HCT116 (cell line): ENCODE measurements around the gene MTHFSD. TPM values are rescaled to one million over a fixed set of nuclear protein-coding genes. Genes with fewer than 3 reads are reported as not detected.

Source experiments
- ATAC-seq: fragments of 200-7000 bp; cut with Tn5 transposase; 2 replicates; pipeline ENCODE4 v1.9.1; 2020; ENCODE audit warnings: mild to moderate bottlenecking, moderate library complexity
- BruUV-seq: library from RNA; stranded (reverse); fragments of 400-500 nt; replicated peaks from 2 replicates; lab custom pipeline; 2021; lab: Mats Ljungman, UMichigan
- CTCF ChIA-PET: fragments of 300-600 bp; sonication (Branson Sonifier 250); formaldehyde crosslinking; loops from one replicate; lab custom pipeline; 2021; ENCODE audit warnings: antibody characterized with exemption; lab: Charles Lee
- POLR2A ChIA-PET: fragments of 300-600, 350-600 bp; sonication (Branson Sonifier 250); formaldehyde crosslinking; loops from one replicate; lab custom pipeline; 2021; ENCODE audit warnings: antibody characterized with exemption; lab: Charles Lee
- RAD21 ChIA-PET, 2 experiments: fragments of 300-600 bp; sonication (Branson Sonifier 250); formaldehyde crosslinking; loops; one replicate each; lab custom pipeline; 2023; ENCODE audit warnings: low total read pairs in 2 of 2; ENCODE audit not compliant: uncharacterized antibody in 2 of 2, unreplicated experiment in 2 of 2, low non-redundant PET in 1 of 2; lab: Charles Lee
- DNase-seq: peaks from one replicate; pipeline ENCODE4 v3.0.0-alpha.2; 2010; ENCODE audit warnings: low read depth, low spot score
- H2AFZ ChIP-seq: fragments of 200-600 bp; shearing (Covaris generic), sonication (generic); 2 replicates; pipeline ENCODE4 v1.6.1; 2017; ENCODE audit warnings: low read depth, mixed run types, mixed read lengths, antibody characterized with exemption, low read length; ENCODE audit not compliant: poor library complexity, severe bottlenecking
- H3K27ac ChIP-seq: 2 replicates; pipeline ENCODE4 v1.5.1; 2012; ENCODE audit warnings: low read depth, low read length
- H3K27me3 ChIP-seq: fragments of 200-600 bp; sonication (generic); 2 replicates; pipeline ENCODE4 v1.6.1; 2016; ENCODE audit warnings: mixed run types, low read length, mixed read lengths; ENCODE audit not compliant: insufficient read depth
- H3K36me3 ChIP-seq, 2 experiments: fragments of 200-500 bp in 1 of 2; fragments of 200-600 bp in 1 of 2; sonication (Bioruptor generic) in 1 of 2; sonication (generic) in 1 of 2; 2 replicates each; pipeline versions ENCODE4 v1.5.1 to v1.6.1; 2014 to 2016; ENCODE audit warnings: low read length in 2 of 2, inconsistent platforms in 1 of 2, mixed read lengths in 1 of 2, mixed run types in 1 of 2; ENCODE audit not compliant: insufficient read depth in 2 of 2, control insufficient read depth in 1 of 2
- H3K4me1 ChIP-seq, 2 experiments: fragments of 200-600 bp in 1 of 2; sonication (generic) in 1 of 2; 2 replicates each; pipeline versions ENCODE4 v1.5.1 to v1.6.1; 2012 to 2017; ENCODE audit warnings: low read length in 2 of 2, inconsistent platforms in 1 of 2, mild to moderate bottlenecking in 1 of 2, mixed read lengths in 1 of 2, mixed run types in 1 of 2, moderate library complexity in 1 of 2; ENCODE audit not compliant: insufficient read depth in 2 of 2, control insufficient read depth in 1 of 2
- H3K4me2 ChIP-seq: fragments of 200-600 bp; sonication (generic); 2 replicates; pipeline ENCODE4 v1.6.1; 2017; ENCODE audit warnings: mixed run types, low read length, mixed read lengths
- H3K4me3 ChIP-seq, 2 experiments: fragments of 200-600 bp in 1 of 2; sonication (generic) in 1 of 2; replicated peaks in 1 of 2; 2 replicates each; pipeline ENCODE4 v1.5.1; 2011 to 2016; ENCODE audit warnings: low read length in 2 of 2, control low read depth in 1 of 2, low read depth in 1 of 2, mild to moderate bottlenecking in 1 of 2, mixed read lengths in 1 of 2, mixed run types in 1 of 2
- H3K79me2 ChIP-seq: fragments of 200-600 bp; sonication (generic); 2 replicates; pipeline ENCODE4 v1.6.1; 2017; ENCODE audit warnings: mild to moderate bottlenecking, mixed run types, low read length, moderate library complexity, mixed read lengths; ENCODE audit not compliant: insufficient read depth
- H3K9ac ChIP-seq: fragments of 200-600 bp; sonication (generic); 2 replicates; pipeline ENCODE4 v1.6.1; 2016; ENCODE audit warnings: low read length, mixed read lengths
- H3K9me2 ChIP-seq: fragments of 200-600 bp; sonication (generic), shearing (Covaris generic); 2 replicates; pipeline ENCODE4 v1.6.1; 2017; ENCODE audit warnings: mixed run types, mild to moderate bottlenecking, moderate library complexity; ENCODE audit not compliant: insufficient read depth
- H3K9me3 ChIP-seq, 2 experiments: fragments of 200-500 bp in 1 of 2; fragments of 200-600 bp in 1 of 2; sonication (Bioruptor generic) in 1 of 2; sonication (generic) in 1 of 2; 2 replicates each; pipeline ENCODE4 v1.6.1; 2014 to 2017; ENCODE audit warnings: low read length in 2 of 2, mixed read lengths in 2 of 2, inconsistent platforms in 1 of 2, low read depth in 1 of 2, mild to moderate bottlenecking in 1 of 2, mixed run types in 1 of 2, moderate library complexity in 1 of 2; ENCODE audit not compliant: control insufficient read depth in 1 of 2, insufficient read depth in 1 of 2
- H4K20me1 ChIP-seq: fragments of 200-600 bp; sonication (generic), shearing (Covaris generic); 2 replicates; pipeline ENCODE4 v1.6.1; 2017; ENCODE audit warnings: mixed run types, mild to moderate bottlenecking, moderate library complexity; ENCODE audit not compliant: insufficient read depth
- CEBPB ChIP-seq: IDR thresholded peaks from 2 replicates; pipeline ENCODE4 v1.6.1; 2012; ENCODE audit warnings: low read depth
- CTCF ChIP-seq, 3 experiments: fragments of 200-600 bp in 1 of 3; sonication (generic) in 1 of 3; IDR thresholded peaks in 2 of 3; conservative IDR thresholded peaks in 1 of 3; 2 replicates each; pipeline ENCODE4 v1.5.1; 2012 to 2017; ENCODE audit warnings: low read depth in 2 of 3, low read length in 2 of 3, antibody characterized with exemption in 1 of 3, borderline replicate concordance in 1 of 3, control low read depth in 1 of 3, mild to moderate bottlenecking in 1 of 3, mixed read lengths in 1 of 3, mixed run types in 1 of 3, moderate library complexity in 1 of 3; ENCODE audit not compliant: insufficient read depth in 1 of 3
- ELF1 ChIP-seq: IDR thresholded peaks from 2 replicates; pipeline ENCODE4 v1.6.1; 2012; ENCODE audit warnings: low read depth, borderline replicate concordance
- EZH2 ChIP-seq: fragments of 200-600 bp; sonication (generic); IDR thresholded peaks from 2 replicates; pipeline ENCODE4 v1.6.1; 2017; ENCODE audit warnings: antibody characterized with exemption, mixed run types
- EZH2phosphoT487 ChIP-seq: fragments of 200-600 bp; IDR thresholded peaks from 2 replicates; pipeline ENCODE4 v1.6.1; 2018; ENCODE audit warnings: antibody characterized with exemption, borderline replicate concordance
- MAX ChIP-seq: IDR thresholded peaks from 2 replicates; pipeline ENCODE4 v1.6.1; 2012
- POLR2A ChIP-seq: IDR thresholded peaks from 2 replicates; pipeline ENCODE4 v1.7.0; 2011; ENCODE audit warnings: borderline replicate concordance; ENCODE audit not compliant: insufficient read depth, insufficient read length; ENCODE audit errors: extremely low read depth
- SRF ChIP-seq: IDR thresholded peaks from 2 replicates; pipeline ENCODE4 v1.6.1; 2012; ENCODE audit warnings: low read depth
- ZFX ChIP-seq: fragments of 450-650 bp; IDR thresholded peaks from 2 replicates; pipeline ENCODE4 v1.6.1; 2017
- ZNF274 ChIP-seq: fragments of 200-500 bp; sonication (Bioruptor generic); IDR thresholded peaks from 2 replicates; pipeline ENCODE4 v1.6.1; 2014; ENCODE audit warnings: mild to moderate bottlenecking, low read depth, low read length, inconsistent platforms
- intact Hi-C: fragments of 100-400 bp; cut with micrococcal nuclease; formaldehyde crosslinking; loops from 2 replicates; pipeline ENCODE4 v1.10.0; 2022
- total RNA-seq: library from RNA; stranded (reverse); gene quantifications from one replicate; pipeline ENCODE4 v1.2.1, GENCODE V29; 2021; ENCODE audit not compliant: unreplicated experiment
- TF ChIP-seq, protein P1 (sequence below): IDR thresholded peaks from 2 replicates; pipeline ENCODE4 v1.6.1; 2012

MTHFSD gene
- total RNA-seq, 1 experiment from 2014 or later = 33.1 TPM

DNA sequence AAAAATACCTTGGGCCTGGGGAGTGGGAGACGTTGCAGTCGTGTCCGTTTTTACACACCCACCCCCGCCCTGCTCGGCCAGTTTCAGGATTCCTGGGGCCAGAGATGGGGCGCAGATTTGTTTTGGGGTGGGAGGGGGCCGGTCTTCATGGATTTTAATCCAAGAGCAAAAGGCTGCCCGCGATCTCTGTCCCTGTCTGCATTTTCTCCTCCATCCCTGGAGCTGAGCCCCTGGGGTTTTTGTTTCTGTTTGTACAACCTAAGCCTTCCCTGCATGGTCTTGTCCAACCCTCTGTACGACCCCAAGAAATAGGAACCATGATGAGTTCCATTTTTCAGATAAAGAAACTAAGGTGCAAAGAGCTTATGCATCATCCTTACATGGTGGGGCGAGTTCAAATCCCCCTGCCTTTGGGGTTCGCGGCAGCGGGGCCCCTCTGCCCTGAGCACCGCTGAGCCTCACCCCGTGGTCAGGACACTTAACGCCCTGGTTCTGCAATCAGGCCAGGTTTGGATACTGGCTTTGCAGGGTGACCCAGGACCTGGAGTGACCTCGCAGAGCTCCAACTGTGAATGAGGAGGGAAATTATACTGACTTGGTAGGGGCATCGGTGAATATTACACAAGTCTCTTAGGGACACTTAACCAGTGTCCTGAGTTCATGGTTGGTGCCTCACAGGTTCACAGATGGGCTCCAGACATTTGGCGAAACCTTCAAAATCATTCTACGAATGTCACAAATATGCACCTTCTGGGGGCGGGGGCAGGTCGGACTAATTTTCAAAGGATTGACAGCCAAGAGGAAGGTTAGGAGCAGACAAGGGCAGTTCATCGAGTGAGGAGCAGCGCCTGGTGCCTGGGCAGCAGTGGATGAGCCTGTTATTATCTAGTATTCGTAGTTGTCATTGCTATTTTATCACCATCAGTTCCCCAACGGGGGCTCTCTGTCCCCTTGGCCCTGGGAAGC is 48.9 kb downstream of the MTHFSD start:
- intact Hi-C loops = no loop called here
- Histone ChIP-seq H3K9ac (no peak overlapping the region), H3K36me3 (no peaks in the 10 kb centered on the region), H3K4me3 (no peak overlapping the region), H2AFZ (no peak overlapping the region), H3K27ac (no peak overlapping the region), H3K4me2 (no peak overlapping the region), H3K79me2 (no peaks in the 10 kb centered on the region), H3K9me2 (no peaks in the 10 kb centered on the region), H4K20me1 (no peaks in the 10 kb centered on the region), H3K4me1 (peaks cover 12 to 16% of the 10 kb centered on the region in 2 experiments), H3K9me3 (no peaks in the 10 kb centered on the region), H3K27me3 (peaks cover 35% of the 10 kb centered on the region)
- ChIA-PET POLR2A (interaction anchor here (0.6 kb wide), 1 partner anchor 424 kb away, joined by 3 read pairs; no protein-coding TSS in a partner anchor), RAD21 (no interaction called here), CTCF (interaction anchor here (0.9 to 1.4 kb wide), 2 partner anchors 166 to 254 kb away, joined by 3 read pairs; no protein-coding TSS in a partner anchor)
- BruUV-seq = no TSS peak
- DNase-seq (no peak), ATAC-seq (no peak)
- no peak for TF ChIP-seq ZNF274
- no peak for TF ChIP-seq CTCF (IDR thresholded peaks at IDR 0.05 in 2 of 3, conservative IDR thresholded peaks at IDR 0.05 in 1 of 3; ENCODE audit: borderline replicate concordance in 1 of 3, insufficient read depth in 1 of 3, low read depth in 2 of 3, low read length in 2 of 3)
- no peak for TF ChIP-seq POLR2A
- TF ChIP-seq CEBPB = no peak
- no peak for TF ChIP-seq MAX
- TF ChIP-seq EZH2 = no peak
- TF ChIP-seq, protein P1, sequence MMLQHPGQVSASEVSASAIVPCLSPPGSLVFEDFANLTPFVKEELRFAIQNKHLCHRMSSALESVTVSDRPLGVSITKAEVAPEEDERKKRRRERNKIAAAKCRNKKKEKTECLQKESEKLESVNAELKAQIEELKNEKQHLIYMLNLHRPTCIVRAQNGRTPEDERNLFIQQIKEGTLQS = no peak
- TF ChIP-seq EZH2phosphoT487 = no peak
- TF ChIP-seq ELF1 = no peak
- no peak for TF ChIP-seq ZFX
- no peak for TF ChIP-seq SRF
